ENCODE results near the gene EPHB2. TPM values are rescaled to one million over a fixed set of nuclear protein-coding genes. Genes with fewer than 3 reads are reported as not detected.

EPHB2 gene
- total and polyA plus RNA-seq, 2 of the 8 experiments (the other 6 are each of a cell fraction or from before 2014, with no cell fraction given): 15.8 to 17.2 TPM

DNA sequence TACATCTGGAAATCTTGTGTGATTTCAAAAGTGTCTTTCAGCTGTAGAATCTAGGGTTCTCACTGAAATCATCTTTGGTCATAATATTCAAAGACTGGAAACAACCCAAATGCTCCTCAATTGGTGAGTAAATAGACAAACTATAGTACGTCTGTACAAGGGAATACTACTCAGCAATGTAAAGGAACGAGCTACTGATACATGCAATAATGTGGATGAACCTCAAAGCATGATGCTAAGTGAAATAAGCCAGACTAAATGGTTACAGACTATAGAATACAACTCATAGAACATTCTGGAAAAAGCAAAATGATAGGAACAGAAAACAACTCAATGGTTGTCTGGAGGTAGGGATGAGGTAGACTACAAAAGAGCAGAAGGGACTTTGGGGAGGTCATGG lies 259.5 kb downstream of the EPHB2 start:
- no peaks in the 10 kb centered on the region for H3K9me3 ChIP-seq (ENCODE audit: insufficient read depth in 2 of 2, low read depth in 1 of 2, low read length in 1 of 2)
- no peak overlapping the region for H3K4me3 ChIP-seq (ENCODE audit: extremely low read depth in 1 of 4, insufficient read depth in 2 of 4, low read depth in 3 of 4, low read length in 4 of 4)
- no peak overlapping the region for H3K4me2 ChIP-seq (ENCODE audit: insufficient read depth in 1 of 2, low read depth in 2 of 2, low read length in 2 of 2)
- no peak overlapping the region for H4K91ac ChIP-seq (replicated peaks; ENCODE audit: insufficient read length, low read length)
- no peak overlapping the region for H2AK5ac ChIP-seq (ENCODE audit: low read depth, low read length)
- no peak overlapping the region for H2BK5ac ChIP-seq (ENCODE audit: low read depth, low read length)
- H3K79me2 ChIP-seq (ENCODE audit: control insufficient read depth in 1 of 2, insufficient read depth in 2 of 2, low read length in 2 of 2): no peaks in the 10 kb centered on the region
- CTCF ChIA-PET (ENCODE audit: partially characterized antibody): interaction anchor here (1.5 kb wide), 1 partner anchor 265 kb away, joined by 3 read pairs; no protein-coding TSS in a partner anchor
- no peak overlapping the region for H4K8ac ChIP-seq (ENCODE audit: extremely low read depth, insufficient read depth, low read length)
- H4K5ac ChIP-seq (ENCODE audit: insufficient read length, low read depth, low read length): no peak overlapping the region
- H3K4ac ChIP-seq (replicated peaks; ENCODE audit: insufficient read length, low read depth, low read length): no peak overlapping the region
- H3K23ac ChIP-seq (ENCODE audit: insufficient read length): no peak overlapping the region
- H3K4me1 ChIP-seq (replicated peaks in 1 of 4; ENCODE audit: control insufficient read depth in 3 of 4, insufficient read depth in 4 of 4, low read length in 3 of 4): peaks cover 0 to 2% (median 0%) of the 10 kb centered on the region in 4 experiments; a peak in 1 of 7 replicates
- no peak overlapping the region for H2BK20ac ChIP-seq (ENCODE audit: low read length)
- H3K18ac ChIP-seq (ENCODE audit: extremely low read depth, low read length): no peak overlapping the region
- H3K56ac ChIP-seq (replicated peaks; ENCODE audit: insufficient read length, low read depth, low read length): no peak overlapping the region
- DNase-seq (ENCODE audit: low read depth in 1 of 2, low spot score in 2 of 2) (no peak), FAIRE-seq (no peak)
- WGBS, 2 experiments (ENCODE audit: extremely low coverage in 1 of 2, insufficient coverage in 1 of 2, insufficient read length in 1 of 2, insufficient replicate concordance in 2 of 2, low coverage in 1 of 2, low lambda C conversion rate in 2 of 2, missing lambda C conversion rate in 1 of 2): 78% methylated on average over 2 of the region's 2 CpGs; no CpG with 5 or more reads in 1 of the 2 experiments
- no peak overlapping the region for H3K27ac ChIP-seq (ENCODE audit: low read depth, low read length)
- H2AFZ ChIP-seq (ENCODE audit: low read length): no peak overlapping the region
- H3K23me2 ChIP-seq (ENCODE audit: low read depth, low read length): no peaks in the 10 kb centered on the region
- TF ChIP-seq SIN3A (conservative IDR thresholded peaks at IDR 0.05 in 1 of 2, IDR thresholded peaks at IDR 0.05 in 1 of 2; ENCODE audit: low read depth in 1 of 2, low read length in 2 of 2): no peak
- TF ChIP-seq CTBP2 (IDR thresholded peaks at IDR 0.05; ENCODE audit: borderline replicate concordance, insufficient read depth, insufficient read length, low read length): no peak
- TF ChIP-seq SIX5 (IDR thresholded peaks at IDR 0.05; ENCODE audit: low read depth, low read length): no peak
- TF ChIP-seq POLR2A (IDR thresholded peaks at IDR 0.05; ENCODE audit: control extremely low read depth in 1 of 2, low read depth in 2 of 2, low read length in 2 of 2): no peak
- TF ChIP-seq HDAC6 (IDR thresholded peaks at IDR 0.05; ENCODE audit: low read depth, low read length): no peak
- no peak for TF ChIP-seq BCL11A (IDR thresholded peaks at IDR 0.05; ENCODE audit: low read depth in 2 of 2, low read length in 2 of 2)
- no peak for TF ChIP-seq RXRA (IDR thresholded peaks at IDR 0.05; ENCODE audit: insufficient read depth, low read depth, low read length)
- TF ChIP-seq BRCA1 (IDR thresholded peaks at IDR 0.05; ENCODE audit: low read depth, low read length): no peak
- no peak for TF ChIP-seq BACH1 (IDR thresholded peaks at IDR 0.05; ENCODE audit: low read length)
- TF ChIP-seq NANOG (IDR thresholded peaks at IDR 0.05; ENCODE audit: insufficient read depth, low read depth, low read length, poor library complexity, severe bottlenecking): no peak
- TF ChIP-seq GTF2F1 (IDR thresholded peaks at IDR 0.05; ENCODE audit: borderline replicate concordance, low read depth, low read length): no peak
- H4K20me1 ChIP-seq (replicated peaks in 1 of 2; ENCODE audit: control insufficient read depth in 1 of 2, insufficient read depth in 2 of 2, low read length in 2 of 2): no peaks in the 10 kb centered on the region
- no peak overlapping the region for H2BK120ac ChIP-seq (replicated peaks; ENCODE audit: low read depth, low read length)
- H2BK15ac ChIP-seq (ENCODE audit: low read length): no peak overlapping the region
- no peak overlapping the region for H3K9ac ChIP-seq (replicated peaks in 1 of 4; ENCODE audit: extremely low read depth in 1 of 4, low read depth in 3 of 4, low read length in 3 of 4)
- H3K27me3 ChIP-seq (replicated peaks in 1 of 4; ENCODE audit: control insufficient read depth in 3 of 4, extremely low read depth in 1 of 4, insufficient read depth in 3 of 4, low read length in 3 of 4): no peaks in the 10 kb centered on the region; a peak in 1 of 7 replicates
- H3K14ac ChIP-seq (ENCODE audit: insufficient read length): no peak overlapping the region
- POLR2A ChIA-PET (ENCODE audit: partially characterized antibody): no interaction called here
- no peaks in the 10 kb centered on the region for H3K36me3 ChIP-seq (ENCODE audit: control insufficient read depth in 2 of 4, insufficient read depth in 4 of 4, low read length in 3 of 4)
- no peak overlapping the region for H2BK12ac ChIP-seq (ENCODE audit: low read depth, low read length)
- H3K79me1 ChIP-seq (ENCODE audit: low read depth, low read length): no peaks in the 10 kb centered on the region
